Ecto neural progenitor cell (in vitro differentiated cells): ENCODE results near the gene LRFN2.

Source experiments
- DNase-seq: peaks from one replicate; pipeline ENCODE4 v3.0.0-alpha.2; 2018; ENCODE audit warnings: low spot score

Gene LRFN2

DNA sequence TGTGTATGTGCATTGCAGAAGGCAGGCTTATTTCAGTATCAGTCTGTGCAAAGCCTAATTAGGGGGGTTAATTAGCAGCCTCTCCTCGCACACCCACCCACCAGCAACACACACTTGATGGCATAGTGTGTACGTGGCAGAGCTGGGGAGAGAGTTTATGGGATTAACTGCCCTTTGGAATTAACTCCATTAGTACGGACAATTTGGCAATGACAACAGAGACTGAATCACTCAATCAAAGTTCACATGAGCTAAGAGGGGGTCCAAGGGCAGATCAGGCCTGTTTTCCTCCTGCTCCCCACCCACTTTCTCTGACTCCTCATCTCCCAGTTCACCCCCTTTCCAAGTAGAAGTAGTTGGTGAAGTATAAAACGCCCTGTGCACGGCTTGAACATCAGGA lies 69.5 kb downstream of the LRFN2 start:
- no peak for DNase-seq

DNA sequence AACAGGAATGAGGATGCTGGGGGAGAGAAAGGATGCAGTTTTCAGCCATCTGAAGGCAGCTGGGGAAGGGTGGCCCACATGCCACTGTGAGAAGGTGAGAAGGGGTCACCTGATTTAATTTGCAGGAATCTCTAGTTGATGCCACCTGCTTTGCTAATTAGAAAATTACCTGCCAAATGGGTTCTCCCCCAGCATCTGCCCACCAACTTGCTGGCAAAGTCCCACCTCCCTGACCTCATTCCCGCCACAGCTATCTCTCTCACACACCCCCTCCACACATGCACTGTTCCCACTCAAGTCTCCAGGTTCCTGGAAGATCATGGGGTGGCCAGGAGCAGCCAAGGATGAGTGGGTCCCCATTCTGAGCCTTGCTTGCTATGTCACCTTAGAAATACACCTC lies 70.7 kb downstream of the LRFN2 start:
- no peak for DNase-seq

DNA sequence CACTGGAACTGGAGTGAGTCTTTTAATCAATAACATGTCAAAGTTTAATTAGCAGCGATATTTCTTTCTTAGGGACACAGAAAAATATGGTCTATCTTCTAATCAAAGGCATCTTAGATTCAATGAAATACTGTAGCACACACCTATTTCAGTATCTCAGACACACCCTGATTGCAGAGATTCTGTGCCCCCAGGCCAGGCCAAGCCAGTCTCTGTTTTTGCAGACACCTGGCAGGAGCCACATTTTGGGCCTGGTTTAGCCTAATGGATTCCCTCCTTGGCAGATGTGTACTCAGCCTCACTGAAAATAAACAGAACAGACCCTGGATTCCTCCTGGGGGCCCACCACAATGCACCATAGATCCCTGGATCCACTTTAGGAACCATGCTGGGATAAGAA lies 74.8 kb downstream of the LRFN2 start:
- DNase-seq: no peak

DNA sequence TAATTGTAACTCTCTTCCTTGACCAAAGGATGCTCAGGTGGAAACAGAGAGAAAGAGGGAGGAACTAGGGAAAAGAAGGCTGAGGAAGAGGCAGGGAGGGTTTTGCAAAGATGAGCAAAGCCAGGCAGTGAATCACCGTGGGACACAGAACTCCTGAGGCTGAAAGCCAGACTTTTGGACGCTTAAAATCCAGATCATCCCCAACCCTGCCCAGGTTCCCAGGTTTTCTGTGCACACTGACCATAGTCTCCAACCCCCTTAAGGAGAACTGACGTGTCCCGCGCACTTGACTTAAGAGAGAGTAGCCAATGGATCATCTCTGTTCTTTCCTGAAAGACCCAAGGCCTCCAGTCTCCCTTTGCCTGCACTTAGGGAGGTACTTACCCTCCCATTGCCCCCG lies 75.3 kb downstream of the LRFN2 start:
- no peak for DNase-seq

DNA sequence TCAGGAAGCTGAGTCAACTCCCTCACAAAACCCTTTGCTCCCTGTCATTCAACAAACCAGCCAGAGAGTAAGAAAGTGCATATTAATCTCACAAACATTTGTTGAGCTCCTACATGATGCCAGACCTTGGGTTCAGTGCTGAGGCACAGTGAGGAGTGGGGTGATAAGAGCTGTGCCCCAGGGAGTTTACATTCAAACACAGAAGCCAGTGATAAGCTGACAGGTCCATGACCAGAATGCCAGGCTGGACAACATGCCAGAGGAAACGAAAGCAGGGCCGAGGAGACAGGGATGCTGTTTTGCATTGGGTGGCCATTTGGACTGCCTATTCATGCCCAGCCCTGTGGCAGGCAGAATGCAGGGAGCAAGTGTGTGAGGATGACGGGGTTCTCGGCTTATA lies 76.7 kb downstream of the LRFN2 start:
- DNase-seq: no peak

DNA sequence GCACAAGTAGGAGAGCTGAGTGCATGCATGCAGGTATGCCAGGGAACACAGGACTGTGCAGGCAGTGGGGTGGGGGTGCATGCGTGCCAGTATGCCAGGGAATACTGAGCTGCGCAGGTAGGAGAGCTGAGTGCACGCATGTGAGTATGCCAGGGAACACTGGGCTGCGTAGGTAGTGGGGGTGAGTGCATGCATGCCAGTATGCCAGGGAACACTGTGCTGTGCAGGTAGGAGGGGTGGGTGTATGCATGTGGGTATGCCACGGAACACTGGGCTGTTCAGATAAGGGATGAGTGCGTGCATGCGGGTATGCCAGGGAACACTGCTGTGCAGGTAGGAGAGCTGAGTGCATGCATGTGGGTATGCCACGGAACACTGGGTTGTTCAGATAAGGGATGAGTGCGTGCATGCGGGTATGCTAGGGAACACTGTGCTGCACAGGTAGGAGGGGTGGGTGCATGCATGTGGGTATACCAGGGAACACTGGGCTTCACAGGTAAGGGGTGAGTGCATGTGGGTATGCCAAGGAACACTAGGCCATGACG lies 77.4 kb downstream of the LRFN2 start:
- DNase-seq: no peak

DNA sequence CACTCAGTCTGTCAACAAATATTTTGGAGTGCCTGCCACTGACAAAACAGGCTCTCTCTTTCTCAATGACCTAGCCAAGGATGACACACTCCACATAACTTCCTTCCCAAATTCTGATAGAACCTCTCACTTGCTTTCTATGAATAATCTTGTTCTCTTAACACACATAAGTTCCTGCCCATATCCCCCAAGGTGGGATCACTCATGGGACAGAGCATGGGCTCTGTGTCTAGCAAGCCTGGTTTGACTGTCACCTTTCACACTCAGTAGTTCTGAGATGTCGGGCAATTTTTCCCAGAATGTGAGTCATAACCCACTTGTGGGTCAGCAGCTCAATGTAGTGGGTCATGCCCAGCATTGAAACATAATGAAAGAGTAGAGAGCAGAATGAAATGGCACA lies 78.1 kb downstream of the LRFN2 start:
- DNase-seq: no peak

DNA sequence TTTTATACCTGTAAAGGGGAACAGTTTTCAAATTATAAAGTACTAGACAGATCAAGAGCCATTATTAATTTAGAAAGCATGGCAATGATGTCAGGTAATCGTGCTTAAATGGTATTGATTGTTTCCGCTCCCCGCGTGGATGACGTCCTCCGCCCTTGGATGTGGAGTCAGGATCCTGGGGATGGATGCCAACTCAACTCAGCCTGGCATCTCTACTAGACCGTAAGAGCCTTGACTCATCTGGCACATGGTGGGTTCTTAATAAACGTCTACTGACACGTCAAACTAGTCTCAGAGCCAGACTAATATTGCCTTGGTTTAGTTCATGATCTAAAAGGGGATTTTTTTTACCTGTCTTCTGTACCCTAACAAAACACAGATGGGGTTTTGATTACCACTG lies 80.2 kb downstream of the LRFN2 start:
- no peak for DNase-seq

DNA sequence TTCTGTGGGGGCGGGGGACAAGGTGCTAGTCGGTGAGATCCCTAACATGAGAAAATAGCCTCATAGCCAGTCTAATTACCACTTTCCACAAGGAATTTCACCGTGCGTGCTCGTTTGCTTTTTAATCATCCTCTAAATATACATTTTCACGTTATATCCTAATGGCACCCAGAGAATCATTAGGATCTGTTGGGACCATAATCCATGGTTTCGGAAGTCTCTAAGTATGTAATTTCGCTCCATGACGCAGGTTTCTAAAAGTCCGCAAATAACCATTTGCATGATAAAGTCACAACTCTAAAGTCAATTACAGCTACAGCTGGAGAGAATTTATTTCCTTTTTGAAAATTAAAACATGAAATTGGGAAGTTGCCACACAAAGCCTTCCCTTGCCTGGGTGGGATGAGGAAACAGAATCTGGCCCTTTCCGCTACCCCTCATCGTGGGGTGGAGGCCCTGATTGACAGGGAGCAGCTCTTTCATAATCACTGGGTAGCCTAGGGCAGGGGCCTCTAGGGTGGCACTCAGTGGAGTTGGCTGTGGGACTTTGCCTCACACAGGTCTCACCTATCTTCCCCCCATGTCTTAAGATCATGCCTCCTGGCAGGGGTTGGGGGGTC lies 81.9 kb downstream of the LRFN2 start:
- DNase-seq: no peak

DNA sequence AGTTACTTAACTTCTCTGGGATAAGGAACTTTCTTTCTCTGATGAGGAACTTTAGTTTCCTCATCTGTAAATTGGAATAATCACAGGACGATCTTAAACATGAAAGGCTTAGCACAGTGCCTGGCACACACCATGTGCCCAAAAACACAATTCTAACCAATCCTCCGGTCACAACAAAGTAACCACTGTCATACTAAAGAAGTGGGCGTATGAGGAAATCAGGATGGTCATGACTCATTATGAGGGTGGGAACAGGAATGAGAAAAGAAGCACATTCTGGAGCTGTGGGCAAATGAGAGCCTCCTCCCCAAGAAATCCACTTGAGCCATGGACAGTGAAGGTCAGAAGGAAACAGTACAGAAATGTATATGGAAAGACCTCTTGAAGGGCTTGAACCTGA lies 82.9 kb downstream of the LRFN2 start:
- no peak for DNase-seq

DNA sequence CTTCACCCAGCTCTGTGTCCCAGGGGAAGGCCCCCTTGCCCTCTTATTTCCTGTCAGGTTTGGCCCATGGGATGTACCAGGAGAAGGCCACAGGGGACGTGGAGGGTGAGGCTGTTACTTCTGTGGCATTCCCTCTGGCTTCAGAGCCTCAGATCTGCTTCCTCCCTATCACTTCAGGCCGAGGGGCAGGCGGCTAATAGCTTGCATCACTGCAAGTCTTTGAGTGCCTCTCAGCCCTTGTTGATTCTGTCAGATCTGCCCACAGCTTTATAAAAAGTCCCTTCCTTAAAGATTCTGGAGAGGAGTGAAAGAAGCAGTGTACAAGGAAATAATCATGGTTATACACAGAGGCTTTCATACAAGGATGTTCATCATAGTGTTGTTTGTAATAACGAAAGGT lies 86.9 kb downstream of the LRFN2 start:
- DNase-seq: no peak

DNA sequence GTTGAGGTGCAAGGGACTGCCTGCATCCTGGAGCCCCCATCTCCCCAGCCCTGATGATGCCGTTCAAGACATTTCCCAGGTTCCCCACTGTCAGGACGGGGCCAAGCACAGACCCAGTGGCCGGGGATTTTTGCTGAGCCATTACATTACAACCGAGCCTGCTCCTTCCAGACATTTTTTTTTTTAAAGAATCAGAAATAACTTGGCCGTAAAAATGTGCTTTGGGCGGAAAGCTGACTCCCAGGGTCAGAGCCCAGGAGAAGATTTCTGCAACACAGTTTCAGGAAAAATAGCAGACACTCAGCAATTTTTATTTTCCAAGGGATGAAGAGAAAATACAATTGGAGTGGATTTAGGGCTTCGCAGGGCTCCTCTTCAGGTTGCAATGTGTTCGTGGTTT lies 87.9 kb downstream of the LRFN2 start:
- DNase-seq: no peak

DNA sequence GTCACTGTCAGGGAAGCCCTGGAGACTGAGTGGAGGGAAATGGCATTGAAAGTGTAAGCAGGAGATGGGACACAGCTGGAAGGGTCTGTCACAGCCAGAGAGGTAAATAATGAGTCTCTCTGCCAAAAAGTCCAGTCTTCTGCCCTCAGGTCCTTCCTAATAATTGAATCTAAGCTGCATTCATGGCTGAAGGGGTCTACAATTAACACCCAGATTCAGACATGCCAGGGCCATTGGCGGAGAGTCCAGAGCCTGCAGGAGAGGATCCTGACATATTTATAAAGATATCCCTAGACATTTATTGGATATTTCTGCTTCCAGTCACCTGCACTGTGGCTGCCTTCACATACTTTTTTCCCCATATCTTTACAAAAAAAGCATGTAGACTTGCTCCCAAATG lies 89.0 kb downstream of the LRFN2 start:
- no peak for DNase-seq

DNA sequence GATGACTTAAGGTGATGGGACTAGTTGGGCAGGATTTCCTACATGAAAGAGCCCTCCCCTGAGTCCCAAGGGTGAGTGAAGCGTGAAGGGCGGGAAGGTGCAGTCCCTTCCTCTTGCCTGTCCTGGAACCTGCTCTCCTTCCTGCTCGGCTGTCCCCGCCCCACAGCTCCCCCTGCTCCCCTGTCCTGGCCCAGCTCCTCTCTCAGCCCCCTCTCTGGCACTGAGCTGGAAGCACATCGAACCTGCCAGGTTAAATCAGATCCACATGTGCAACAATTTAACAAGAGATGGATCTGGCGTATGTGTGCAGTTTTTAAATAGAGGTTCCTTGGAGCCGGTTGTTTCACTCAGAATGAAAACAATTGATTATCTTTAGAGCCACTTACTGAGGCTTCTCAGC lies 95.0 kb downstream of the LRFN2 start:
- DNase-seq: no peak

DNA sequence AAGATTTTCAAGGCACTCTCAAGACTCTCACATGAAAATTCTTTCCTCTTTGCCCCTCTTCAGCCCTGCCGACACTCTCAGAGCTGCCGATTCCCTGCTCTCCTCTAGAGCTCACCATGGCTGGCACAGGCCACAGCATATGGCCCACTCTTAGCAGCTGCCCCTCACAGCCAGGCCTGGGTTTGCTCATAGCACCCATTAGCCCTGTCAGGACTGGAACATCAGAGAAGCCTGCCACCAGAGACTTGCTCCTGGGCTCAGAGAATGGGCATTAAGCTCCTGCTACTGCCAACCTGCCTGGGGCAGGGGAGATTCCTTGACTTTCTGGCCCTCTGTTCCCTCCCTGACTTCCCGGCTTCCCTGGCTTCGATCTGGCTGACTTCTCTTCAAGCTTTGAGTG lies 96.7 kb downstream of the LRFN2 start:
- no peak for DNase-seq

DNA sequence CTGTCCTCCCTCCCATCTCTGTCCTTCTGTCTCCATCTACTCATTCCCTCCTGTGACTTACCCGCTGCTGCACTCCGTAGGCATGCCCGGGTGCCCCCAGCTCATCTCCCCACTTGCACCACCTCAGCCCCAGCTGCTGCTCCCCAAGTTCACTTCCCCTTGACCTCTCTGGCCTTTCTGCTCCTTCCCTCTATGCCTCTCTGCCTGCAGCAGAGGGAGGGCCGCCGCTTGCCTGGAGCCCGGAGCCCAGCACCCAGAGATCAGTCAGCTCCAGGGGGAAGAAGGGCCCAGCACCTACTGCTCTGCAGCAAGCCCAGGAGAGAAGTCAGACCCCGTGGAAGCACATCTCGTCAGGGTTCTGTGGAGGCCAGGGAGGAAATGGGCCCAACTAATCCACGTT lies 97.4 kb downstream of the LRFN2 start:
- no peak for DNase-seq

DNA sequence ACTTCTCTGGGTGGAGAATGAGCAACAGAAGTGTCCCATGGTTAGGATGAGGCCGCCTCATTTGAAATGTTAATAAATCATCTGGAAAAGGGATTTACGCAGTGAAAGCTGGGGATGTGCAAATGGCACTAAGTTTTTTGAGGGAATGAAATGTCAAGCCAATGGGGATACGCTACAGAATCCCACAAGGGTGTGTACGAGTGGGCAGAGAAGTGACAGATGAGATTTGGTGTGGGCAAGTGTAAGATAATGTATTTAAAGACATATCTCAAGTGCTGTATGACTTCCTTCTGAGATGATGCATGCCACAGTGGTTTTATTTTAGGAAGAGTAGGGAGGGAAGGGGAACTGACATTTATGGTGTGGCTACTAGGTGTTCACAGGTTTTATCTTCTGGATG lies 100.6 kb downstream of the LRFN2 start:
- no peak for DNase-seq

DNA sequence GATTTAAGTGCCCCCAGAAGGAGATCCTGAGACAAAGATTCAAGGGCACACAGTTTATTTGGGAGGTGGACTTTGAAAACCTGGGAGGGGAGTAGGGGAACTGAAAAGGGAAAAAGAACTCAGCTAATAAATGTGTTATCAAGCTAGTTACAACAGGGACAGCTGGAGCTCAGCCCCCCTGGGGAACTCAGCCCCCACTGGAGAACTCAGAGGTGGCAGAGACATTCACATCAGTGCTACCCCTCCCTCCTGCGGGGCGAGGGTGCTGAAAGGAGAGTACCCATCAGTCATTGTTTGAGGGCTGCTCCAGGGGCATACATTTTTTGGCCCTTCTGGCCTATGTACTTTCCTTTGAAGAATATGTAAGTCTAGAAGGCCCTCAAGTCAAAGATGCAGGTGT lies 101.4 kb downstream of the LRFN2 start:
- no peak for DNase-seq

DNA sequence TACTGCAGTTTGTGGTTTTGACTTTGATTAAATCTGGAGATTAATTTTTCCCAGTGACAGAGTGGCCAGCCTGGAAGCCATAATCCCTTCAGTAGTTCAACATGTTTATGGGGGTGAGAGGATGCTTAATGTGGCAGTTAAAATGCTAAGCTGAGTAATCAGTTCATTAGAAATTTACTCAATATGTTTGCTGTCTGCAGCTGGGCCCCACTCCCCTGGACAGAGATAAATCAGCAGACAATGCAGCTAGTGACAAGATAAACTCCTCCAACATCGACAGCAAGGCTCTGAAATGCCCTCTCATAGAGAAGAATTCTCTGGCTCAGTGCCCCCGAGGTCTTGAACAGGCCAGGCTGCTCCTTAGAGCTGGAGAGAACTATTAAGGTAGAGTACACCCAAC lies 101.9 kb downstream of the LRFN2 start:
- DNase-seq: no peak

DNA sequence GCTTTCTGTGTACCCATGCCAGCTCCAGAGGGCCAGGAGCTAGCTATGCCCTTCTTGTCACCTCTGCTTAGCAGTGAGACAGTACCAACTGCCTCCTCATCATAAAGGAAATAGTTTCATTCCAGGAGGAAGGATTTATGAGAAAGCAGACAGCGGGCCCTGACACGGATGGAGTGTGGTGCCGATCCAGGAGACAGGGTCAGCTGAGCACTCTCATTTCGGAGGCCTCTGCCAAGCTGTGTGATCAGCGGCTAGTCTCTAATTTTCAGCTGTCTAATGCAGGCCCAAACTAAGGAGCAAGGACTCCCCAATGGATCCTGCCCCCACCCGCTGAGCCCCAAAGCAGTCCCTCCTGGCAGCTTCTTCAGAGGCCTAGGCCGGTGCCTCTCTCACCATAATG lies 103.1 kb downstream of the LRFN2 start:
- no peak for DNase-seq

DNA sequence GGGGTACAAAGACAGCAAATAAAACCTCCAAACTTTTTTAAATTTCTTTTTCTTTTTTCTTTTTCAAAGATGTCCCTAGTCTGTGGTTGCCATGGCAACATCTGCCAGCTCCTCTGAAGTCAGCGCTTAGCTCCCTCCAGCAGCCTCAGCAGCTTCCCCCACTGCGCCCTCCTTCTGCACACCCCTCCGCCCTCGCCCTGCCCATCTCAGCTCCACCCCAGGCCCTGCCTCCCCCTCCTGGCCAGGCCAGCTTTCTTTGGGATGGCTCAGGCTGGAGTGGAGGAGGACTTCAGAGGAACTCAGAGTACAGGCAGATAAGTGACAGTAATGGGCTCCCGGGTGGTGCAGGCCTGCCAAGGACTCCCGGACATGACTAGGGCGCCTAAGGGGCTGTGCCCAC lies 104.6 kb downstream of the LRFN2 start:
- peak; percentile 53 for DNase-seq

DNA sequence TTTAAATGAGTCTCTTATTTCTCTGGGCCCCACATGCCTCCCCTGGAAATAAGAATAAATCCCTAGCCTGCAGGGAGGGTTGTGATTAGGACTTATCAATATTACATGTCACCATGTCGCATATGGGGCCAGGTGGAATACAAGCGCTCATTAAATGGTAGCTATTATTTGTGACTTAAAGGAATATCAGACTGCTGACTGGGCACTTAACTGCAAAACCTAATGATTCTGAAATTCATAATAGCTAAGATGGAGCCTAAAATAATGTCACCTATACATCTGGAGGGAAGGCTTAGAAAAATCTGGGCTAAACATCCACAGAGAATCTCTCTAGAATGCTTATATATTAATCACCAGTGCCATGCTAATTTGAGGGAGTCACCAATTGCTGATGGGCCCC lies 106.5 kb downstream of the LRFN2 start:
- DNase-seq: no peak

DNA sequence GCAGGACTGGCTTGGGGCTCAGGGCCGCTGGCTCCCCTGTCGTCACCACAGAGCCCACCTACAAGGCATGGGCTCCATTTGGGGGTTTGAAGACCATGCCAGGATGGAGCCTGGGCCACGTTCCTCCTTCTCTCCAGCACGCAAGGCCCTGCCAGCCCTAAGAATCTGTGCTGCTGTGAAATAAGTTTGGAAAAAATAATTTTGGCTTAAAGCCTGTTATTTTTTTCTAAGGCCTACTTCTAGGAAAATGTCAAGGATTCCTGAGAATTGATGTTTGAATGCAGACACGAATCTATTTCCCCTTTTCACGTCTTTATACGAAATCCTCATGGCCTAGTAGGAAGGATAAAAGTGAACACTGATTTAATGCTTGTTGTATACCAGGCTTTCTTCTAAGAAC lies 107.5 kb downstream of the LRFN2 start:
- DNase-seq: no peak

DNA sequence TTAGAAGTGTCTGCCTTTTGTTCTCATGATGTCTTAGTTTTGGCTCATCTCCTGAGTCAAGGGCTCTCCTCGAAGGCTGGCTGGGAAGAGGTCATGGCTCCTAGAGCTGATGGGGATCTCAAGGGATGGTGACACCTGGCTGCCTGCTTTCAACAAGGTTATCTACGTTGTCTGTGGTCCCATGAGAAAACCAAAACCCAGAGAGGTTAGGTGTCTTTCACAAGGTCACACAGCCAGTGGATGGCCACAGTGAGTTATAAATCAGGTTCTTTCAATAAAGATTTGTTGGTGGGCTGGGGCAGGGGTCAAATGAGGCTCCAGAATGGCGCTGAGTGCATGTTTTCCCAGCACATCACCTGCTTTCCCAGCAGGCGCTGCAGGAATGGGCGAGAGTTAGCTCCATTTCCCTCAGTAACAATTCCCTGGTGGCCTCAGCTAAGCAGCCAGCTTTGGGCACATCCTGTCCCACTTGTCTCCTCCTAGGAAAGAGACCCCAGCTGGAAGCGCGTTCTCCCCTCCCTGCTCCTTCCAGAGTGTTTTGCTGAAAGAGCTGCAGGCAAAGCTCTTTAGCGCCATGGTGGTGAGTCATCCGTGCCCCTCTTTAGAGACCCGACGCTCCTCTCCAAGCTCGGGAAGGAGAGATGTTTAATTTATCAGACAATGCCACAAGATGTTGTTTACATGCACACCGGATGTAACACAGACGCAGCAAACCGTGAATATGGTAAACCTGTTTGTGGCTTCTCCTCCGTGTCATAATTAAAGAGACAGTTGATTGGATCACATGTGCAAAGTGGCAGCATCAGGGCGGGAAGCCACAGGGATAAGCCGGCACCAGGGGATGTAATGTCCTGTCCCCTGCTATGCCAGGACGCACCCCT lies 109.7 kb downstream of the LRFN2 start:
- peak; percentile 56 for DNase-seq
